ENCODE results near the gene ACTR8. TPM values are rescaled to one million over a fixed set of nuclear protein-coding genes. Genes with fewer than 3 reads are reported as not detected.
"Not testable (repeated sequence)": the region's sequence is repeated elsewhere in the genome, so short reads cannot be mapped to it uniquely, and the experiment has no call there.

The ACTR8 gene, protein sequence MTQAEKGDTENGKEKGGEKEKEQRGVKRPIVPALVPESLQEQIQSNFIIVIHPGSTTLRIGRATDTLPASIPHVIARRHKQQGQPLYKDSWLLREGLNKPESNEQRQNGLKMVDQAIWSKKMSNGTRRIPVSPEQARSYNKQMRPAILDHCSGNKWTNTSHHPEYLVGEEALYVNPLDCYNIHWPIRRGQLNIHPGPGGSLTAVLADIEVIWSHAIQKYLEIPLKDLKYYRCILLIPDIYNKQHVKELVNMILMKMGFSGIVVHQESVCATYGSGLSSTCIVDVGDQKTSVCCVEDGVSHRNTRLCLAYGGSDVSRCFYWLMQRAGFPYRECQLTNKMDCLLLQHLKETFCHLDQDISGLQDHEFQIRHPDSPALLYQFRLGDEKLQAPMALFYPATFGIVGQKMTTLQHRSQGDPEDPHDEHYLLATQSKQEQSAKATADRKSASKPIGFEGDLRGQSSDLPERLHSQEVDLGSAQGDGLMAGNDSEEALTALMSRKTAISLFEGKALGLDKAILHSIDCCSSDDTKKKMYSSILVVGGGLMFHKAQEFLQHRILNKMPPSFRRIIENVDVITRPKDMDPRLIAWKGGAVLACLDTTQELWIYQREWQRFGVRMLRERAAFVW
- total RNA-seq: 10 to 100 TPM; 26.1 to 31.7 TPM
- polyA plus RNA-seq (ENCODE audit: insufficient read length in 6 of 6): 10 to 100 TPM; 43.4 to 48.4 (median 44.2) TPM
- long read RNA-seq, donor 1, partial matches to known transcripts: 0 of 6 reads
- long read RNA-seq, donor 1, other reads (novel, unspliced or antisense): 0 of 6 reads
- long read RNA-seq, donor 2, transcript ACTR8-201 (13 exons, 3,629 nt): major isoform, 5 of 6 reads
- long read RNA-seq, donor 2, partial matches to known transcripts: 0 of 6 reads
- long read RNA-seq, donor 2, other reads (novel, unspliced or antisense): 0 of 6 reads
- long read RNA-seq, donor 3, partial matches to known transcripts: 0 of 5 reads
- long read RNA-seq, donor 3, other reads (novel, unspliced or antisense): 0 of 5 reads
- long read RNA-seq, donor 4, partial matches to known transcripts: 1 of 6 reads
- long read RNA-seq, donor 4, other reads (novel, unspliced or antisense): 1 of 6 reads
- long read RNA-seq, donor 5, transcript ACTR8-201 (13 exons, 3,629 nt): major isoform, 6 of 7 reads
- long read RNA-seq, donor 5, partial matches to known transcripts: 0 of 7 reads
- long read RNA-seq, donor 5, other reads (novel, unspliced or antisense): 0 of 7 reads
- long read RNA-seq, donor 6, transcript ACTR8-201 (13 exons, 3,629 nt): major isoform, 5 of 5 reads
- long read RNA-seq, donor 6, partial matches to known transcripts: 0 of 5 reads
- long read RNA-seq, donor 6, other reads (novel, unspliced or antisense): 0 of 5 reads
- long read RNA-seq, donor 7, partial matches to known transcripts: 0 of 4 reads
- long read RNA-seq, donor 7, other reads (novel, unspliced or antisense): 0 of 4 reads
- long read RNA-seq, donor 8, transcript ACTR8-201 (13 exons, 3,629 nt): major isoform, 5 of 5 reads
- long read RNA-seq, donor 8, partial matches to known transcripts: 0 of 5 reads
- long read RNA-seq, donor 8, other reads (novel, unspliced or antisense): 0 of 5 reads
- long read RNA-seq, donor 9: 0 reads
- long read RNA-seq, donor 10, partial matches to known transcripts: 3 of 5 reads
- long read RNA-seq, donor 10, other reads (novel, unspliced or antisense): 0 of 5 reads
- long read RNA-seq, donor 11, transcript ACTR8-201 (13 exons, 3,629 nt): major isoform, 5 of 6 reads
- long read RNA-seq, donor 11, partial matches to known transcripts: 0 of 6 reads
- long read RNA-seq, donor 11, other reads (novel, unspliced or antisense): 0 of 6 reads
- long read RNA-seq, donor 12, transcript ACTR8-201 (13 exons, 3,629 nt): major isoform, 5 of 6 reads
- long read RNA-seq, donor 12, partial matches to known transcripts: 0 of 6 reads
- long read RNA-seq, donor 12, other reads (novel, unspliced or antisense): 0 of 6 reads

GRCh38 chr3:53881691-53882593 lies at the start of gene ACTR8:
TSS of gene ACTR8 (minus strand) at chr3:53882152. CDS start at chr3:53882101, 51 bp downstream.
- Histone ChIP-seq H3K4me3 (peak within 1 kb of the TSS; percentile 94), H3K9me3 (no peaks in the 10 kb centered on the region), H3K36me3 (peaks cover 4 to 59% of the 10 kb centered on the region in 2 donors), H3K4me1 (peaks cover 13 to 14% of the 10 kb centered on the region in 2 donors), H3K27ac (peak within 1 kb of the TSS; percentile 87 to 92), H3K27me3 (no peaks in the 10 kb centered on the region)
- DNase-seq (peak; percentile 88 to 96 (median 90)), ATAC-seq (peak; percentile 99)
- no peak for TF ChIP-seq CTCF (IDR thresholded peaks at IDR 0.05)
- intact Hi-C loops (cut with DNase I): no loop called here

- H3K9me3 ChIP-seq; ATAC-seq; H3K27ac ChIP-seq; intact Hi-C loops (cut with DNase I); H3K4me3 ChIP-seq; H3K36me3 ChIP-seq; H3K4me1 ChIP-seq; DNase-seq: not testable (repeated sequence)
- peaks cover 0 to 13% of the 10 kb centered on the region in 2 donors for H3K27me3 ChIP-seq
Measured at GRCh38 chr3:53927208-53927872, 45.4 kb upstream of the ACTR8 start.

DNA sequence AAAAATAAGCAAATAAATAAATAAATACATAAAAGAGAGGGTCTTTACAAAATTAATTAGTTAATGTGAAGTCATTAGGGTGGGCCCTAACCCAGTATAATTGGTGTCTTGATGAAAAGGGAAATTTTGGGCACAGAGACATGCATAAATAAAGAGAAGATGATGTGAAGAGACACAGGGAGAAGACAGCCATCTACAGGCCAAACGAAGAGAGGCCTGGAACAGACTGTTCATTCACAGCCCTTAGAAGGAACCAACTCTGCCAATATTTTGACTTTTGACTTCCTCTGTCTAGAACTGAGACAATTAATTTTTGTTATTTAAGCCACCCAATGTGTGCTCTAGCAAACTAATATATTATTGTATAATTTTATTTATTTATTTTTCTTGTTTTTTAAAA lies 39.3 kb upstream of the ACTR8 start:
- peak in 1 of 2 donors; percentile 31 for TF ChIP-seq CTCF (IDR thresholded peaks at IDR 0.05)
- peak; percentile 41 for ATAC-seq
- H3K4me3 ChIP-seq: no peak overlapping the region
- intact Hi-C loops (cut with DNase I): no loop called here
- no peaks in the 10 kb centered on the region for H3K4me1 ChIP-seq
- no peaks in the 10 kb centered on the region for H3K36me3 ChIP-seq
- H3K27ac ChIP-seq: no peak overlapping the region
- H3K27me3 ChIP-seq: peaks cover 3 to 36% of the 10 kb centered on the region in 2 donors
- no peak for DNase-seq
- no peaks in the 10 kb centered on the region for H3K9me3 ChIP-seq

DNA sequence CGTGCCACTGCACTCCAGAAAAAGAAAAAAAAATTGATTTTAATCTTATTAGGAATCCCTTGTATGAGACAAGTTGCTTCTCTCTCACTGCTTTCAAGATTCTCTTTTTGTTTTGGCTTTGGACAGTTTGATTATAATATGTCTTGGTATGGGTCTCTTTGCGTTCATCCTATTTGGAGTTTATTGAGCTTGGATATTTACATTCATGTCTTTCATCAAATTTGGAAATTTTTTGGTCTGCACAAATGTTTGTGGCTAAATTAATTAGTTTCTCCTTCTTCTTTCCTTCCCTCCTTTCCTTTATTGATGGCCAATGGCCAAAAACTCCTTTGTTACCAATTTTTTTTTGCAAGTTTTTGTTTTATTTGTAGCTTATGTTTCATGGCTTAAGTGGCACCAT lies 37.8 kb upstream of the ACTR8 start:
- ATAC-seq (no peak), DNase-seq (no peak)
- H3K36me3 ChIP-seq: no peaks in the 10 kb centered on the region
- H3K9me3 ChIP-seq: no peaks in the 10 kb centered on the region
- no peak for TF ChIP-seq CTCF (IDR thresholded peaks at IDR 0.05)
- H3K27ac ChIP-seq: no peak overlapping the region
- peaks cover 8 to 36% of the 10 kb centered on the region in 2 donors for H3K27me3 ChIP-seq
- H3K4me1 ChIP-seq: no peaks in the 10 kb centered on the region
- no peak overlapping the region for H3K4me3 ChIP-seq
- intact Hi-C loops (cut with DNase I): no loop called here
